HG03159 (cell line): ENCODE data around the gene PTPRN2.
"Not testable (repeated sequence)": the region's sequence is repeated elsewhere in the genome, so short reads cannot be mapped to it uniquely, and the experiment has no call there.

Source experiments
- ATAC-seq: cut with Tn5 transposase; IDR thresholded peaks from one replicate; pipeline ENCODE4 v1.9.1; 2021; ENCODE audit warnings: mild to moderate bottlenecking, moderate library complexity; ENCODE audit not compliant: unreplicated experiment

The PTPRN2 gene

DNA sequence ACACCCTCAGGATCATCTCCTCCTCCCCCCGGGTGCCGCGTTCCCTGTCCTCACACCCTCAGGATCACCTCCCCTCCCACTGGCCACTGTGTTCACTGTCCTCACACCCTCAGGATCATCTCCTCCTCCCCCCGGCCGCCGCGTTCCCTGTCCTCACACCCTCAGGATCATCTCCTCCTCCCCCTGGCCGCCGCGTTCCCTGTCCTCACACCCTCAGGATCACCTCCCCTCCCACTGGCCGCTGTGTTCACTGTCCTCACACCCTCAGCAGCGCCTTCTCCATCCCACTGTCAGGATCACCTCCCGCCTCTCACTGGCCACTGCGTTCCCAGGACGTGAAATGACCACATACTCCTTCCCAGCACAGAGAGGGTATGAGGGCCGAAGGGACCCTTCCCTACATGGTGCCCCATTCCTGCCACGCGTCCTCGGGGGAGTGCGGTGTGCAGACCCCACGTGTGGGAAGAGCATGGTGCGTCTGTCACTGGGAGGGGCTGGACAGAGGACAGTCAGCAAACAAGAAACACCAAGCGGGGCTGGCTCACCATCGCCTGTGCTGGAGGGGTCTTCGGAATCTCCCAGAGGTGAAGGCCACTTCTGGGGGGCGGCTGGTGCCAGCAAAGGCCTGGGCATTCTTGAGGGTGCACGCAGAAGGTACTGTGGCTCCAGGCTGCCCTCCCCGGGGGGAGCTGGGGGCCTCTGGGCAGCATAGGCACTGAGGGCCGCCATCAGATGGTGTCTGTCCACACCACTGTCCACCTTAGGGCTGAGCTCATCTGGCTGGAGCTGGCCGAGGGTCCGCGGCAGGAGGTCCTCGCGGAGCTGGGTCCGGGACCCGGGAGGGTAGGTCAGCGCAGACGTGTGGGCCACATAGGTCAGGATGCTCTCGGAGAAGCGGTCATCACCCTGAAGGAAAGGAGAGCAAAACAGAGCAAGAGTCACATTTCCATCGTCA is 421.0 kb downstream of the PTPRN2 start:
- no peak for ATAC-seq

GRCh38 chr7:158165711-158166110 is 421.9 kb downstream of the PTPRN2 start:
- no peak for ATAC-seq

- no peak for ATAC-seq
These were observed 423.2 kb downstream of the PTPRN2 start for GRCh38 chr7:158164101-158165095.

- ATAC-seq = no peak
These were observed 426.4 kb downstream of the PTPRN2 start for GRCh38 chr7:158161194-158161593.

GRCh38 chr7:158160199-158160598 is 427.4 kb downstream of the PTPRN2 start:
- ATAC-seq = no peak

GRCh38 chr7:158157460-158157859 is 430.2 kb downstream of the PTPRN2 start:
- no peak for ATAC-seq

GRCh38 chr7:158151273-158151672 is 436.4 kb downstream of the PTPRN2 start:
- not testable (repeated sequence) for ATAC-seq

- ATAC-seq = no peak
These were observed 437.4 kb downstream of the PTPRN2 start for GRCh38 chr7:158150234-158150633.

DNA sequence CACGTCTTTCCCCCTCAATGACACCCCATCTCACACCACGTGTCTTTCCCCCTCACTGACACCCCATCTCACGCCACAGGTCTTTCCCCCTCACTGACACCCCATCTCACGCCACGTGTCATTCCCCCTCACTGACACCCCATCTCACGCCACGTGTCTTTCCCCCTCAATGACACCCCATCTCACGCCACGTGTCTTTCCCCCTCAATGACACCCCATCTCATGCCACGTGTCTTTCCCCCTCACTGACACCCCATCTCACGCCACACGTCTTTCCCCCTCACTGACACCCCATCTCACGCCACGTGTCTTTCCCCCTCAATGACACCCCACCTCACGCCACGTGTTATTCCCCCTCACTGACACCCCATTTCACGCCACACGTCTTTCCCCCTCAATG is 440.2 kb downstream of the PTPRN2 start:
- ATAC-seq = not testable (repeated sequence)

- no peak for ATAC-seq
These were observed 442.3 kb downstream of the PTPRN2 start for GRCh38 chr7:158145370-158145769.

DNA sequence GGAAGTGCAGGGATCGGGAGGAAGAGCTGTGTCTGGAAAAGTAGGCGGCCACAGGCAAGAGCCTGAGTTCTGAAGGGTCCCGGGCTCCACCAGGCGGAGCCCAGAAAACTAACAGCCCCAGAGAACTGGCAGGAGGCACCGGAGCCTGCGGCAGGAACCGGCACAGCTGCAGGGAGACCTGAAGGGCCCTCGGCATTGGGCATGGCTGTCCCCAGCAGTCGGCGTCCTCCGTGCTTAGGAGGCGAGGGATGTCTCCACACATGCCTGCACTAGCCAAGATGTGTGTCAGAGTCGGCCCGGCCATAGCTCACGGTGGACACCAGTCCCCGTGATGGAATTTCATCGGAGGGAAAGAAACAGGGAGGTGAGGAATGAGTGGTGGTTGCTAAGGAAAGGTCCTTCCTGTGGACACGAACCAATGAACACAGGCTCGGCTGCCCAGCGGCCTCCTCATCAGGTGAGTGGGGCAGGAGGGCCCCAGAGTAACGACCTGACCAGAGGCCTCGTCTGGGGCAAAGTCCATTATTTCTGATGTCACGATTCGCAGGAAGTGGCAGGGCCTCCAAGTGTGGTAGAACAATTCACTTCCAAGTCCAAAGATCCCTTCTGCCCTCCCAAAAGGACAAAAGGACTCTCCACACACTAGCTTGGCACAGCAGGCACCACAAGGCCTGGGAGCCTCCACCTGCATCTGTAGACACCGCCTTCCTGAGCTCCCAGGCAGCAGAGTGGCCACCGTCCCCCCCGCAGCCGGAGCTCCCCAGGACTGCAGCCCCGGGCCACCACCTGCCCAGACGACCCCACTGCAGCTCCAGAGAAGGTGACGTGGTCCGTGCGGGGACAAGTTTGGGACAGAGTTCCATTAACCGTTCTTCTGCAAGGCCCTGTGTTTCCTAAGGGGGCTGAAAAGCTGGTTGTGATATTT is 444.2 kb downstream of the PTPRN2 start:
- ATAC-seq = no peak

DNA sequence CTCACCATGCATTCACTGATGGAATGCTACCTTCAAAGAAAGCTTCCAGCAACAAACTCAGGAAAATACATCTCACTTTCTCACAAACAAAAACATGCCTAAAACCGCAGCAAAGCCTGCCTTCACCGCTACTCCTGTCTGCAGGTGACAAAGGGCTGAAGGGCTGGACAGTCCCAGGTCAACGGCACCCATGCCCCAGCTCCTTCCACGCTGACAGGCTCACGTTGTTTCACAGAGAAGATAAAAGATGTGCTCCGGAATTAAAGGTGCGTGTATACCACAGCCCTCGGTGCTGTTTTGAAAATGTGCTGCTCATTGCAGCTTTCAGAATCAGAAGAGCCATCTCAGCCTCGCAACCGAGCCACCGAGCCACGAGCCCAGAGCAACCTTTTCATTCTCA is 445.0 kb downstream of the PTPRN2 start:
- no peak for ATAC-seq

GRCh38 chr7:158141806-158142518 is 445.7 kb downstream of the PTPRN2 start:
- ATAC-seq = no peak

- no peak for ATAC-seq
These were observed 446.4 kb downstream of the PTPRN2 start for GRCh38 chr7:158141221-158141582.

- no peak for ATAC-seq
These were observed 446.9 kb downstream of the PTPRN2 start for GRCh38 chr7:158140538-158141220.

DNA sequence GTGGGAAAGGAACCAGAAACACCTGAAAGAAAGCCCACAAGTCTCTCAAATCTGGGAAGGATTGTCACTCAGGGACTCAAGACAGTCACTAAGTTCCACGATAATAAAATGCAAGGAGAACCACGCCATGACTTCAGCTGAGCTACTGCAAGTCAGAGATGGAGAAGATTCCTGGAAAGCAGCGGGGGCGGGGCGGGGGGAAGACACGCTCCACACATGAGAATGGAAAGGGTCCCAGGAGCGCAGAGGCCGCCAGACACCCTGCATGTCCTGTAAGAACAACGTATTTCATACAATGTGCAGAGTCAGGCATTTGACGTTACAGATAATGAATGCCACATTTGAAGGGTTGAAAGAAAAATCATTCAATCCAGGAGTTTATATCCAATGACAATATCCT is 448.1 kb downstream of the PTPRN2 start:
- no peak for ATAC-seq

- ATAC-seq = no peak
These were observed 449.4 kb downstream of the PTPRN2 start for GRCh38 chr7:158138329-158138597.

DNA sequence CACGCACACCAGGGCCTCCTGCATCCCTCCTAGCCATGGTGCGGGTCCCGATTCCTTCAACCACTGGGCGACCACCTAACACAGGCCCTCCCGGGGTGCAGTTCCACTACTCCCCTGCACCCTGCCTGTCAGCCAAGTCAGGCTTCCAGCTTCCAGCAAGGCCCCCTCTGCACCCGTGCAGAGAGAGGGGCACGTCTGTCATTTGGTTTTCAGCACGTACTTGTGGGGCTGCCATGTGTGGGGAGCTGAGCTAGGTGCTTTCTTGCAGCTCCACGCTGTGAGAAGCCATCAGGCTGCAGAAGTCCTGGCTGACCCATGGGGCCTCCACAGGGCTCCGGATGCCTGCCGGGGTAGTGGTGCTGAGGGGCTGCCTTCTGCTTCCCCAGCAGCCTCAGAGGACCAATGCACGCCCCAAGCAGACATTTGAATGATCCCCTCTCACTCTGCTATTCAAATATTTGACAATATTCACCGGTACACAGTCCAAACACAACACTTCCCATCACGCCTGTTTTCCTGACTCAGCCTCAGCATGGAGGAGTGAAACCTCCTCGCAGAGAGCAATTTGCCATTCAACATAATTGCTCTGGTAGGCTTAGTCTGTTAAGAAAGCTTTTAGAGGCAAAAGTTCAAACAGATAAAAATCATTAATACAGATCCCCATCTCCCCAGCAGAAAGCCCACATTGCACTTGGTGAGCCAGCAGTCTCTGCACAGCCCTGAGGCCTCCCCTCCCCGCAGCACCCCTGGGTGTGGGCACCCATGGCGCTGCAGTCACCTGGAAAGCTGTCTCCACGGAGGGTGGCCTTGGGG is 449.9 kb downstream of the PTPRN2 start:
- no peak for ATAC-seq

DNA sequence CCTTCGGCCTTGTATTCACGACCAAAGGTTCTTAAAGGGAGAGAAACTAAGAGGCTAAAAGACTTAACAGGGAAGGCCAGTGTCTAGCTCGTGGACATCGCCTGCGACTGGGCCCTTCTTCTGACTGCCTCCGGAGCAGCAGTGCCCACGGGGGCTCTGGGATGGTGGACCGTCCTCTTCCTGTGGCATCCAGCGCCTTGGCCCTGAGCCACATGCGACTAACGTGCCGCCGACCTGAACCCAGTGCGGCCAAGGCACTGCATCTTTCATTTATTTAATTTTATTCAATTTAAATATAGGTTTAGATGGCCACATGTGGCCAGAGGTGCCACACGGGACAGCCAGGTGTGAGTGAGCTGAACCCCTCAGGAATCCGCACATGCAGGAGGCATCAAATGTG is 451.7 kb downstream of the PTPRN2 start:
- ATAC-seq = no peak
